COLO829 (cell line): ENCODE results near the gene RHBDF2.
"Not testable (repeated sequence)": the region's sequence is repeated elsewhere in the genome, so short reads cannot be mapped to it uniquely, and the experiment has no call there.

Experiments used
- DNase-seq: peaks from one replicate; pipeline ENCODE4 v3.0.0; 2012; ENCODE audit warnings: low spot score

Gene RHBDF2

GRCh38 chr17:76524598-76525512, 23.6 kb upstream of the RHBDF2 start:
- no peak for DNase-seq

- peak; percentile 70 for DNase-seq
Observed at GRCh38 chr17:76523084-76524037, 22.1 kb upstream of the RHBDF2 start.

DNA sequence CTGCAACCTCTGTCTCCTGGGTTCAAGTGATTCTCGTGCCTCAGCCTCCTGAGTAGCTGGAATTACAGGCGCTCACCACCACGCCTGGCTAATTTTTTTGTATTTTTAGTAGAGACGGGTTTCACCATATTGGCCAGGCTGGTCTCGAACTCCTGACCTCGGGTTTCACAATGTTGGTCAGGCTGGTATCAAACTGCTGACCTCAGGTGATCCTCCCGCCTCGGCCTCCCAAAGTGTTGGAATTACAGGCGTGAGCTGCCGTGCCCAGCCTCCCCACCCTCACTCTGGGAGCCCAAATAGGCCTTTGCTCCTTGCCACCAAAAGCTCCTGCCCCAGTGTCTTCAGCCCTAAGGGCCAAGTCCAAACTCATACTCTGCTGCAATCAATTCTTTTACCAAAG, 20.5 kb upstream of the RHBDF2 start:
- DNase-seq: not testable (repeated sequence)

DNA sequence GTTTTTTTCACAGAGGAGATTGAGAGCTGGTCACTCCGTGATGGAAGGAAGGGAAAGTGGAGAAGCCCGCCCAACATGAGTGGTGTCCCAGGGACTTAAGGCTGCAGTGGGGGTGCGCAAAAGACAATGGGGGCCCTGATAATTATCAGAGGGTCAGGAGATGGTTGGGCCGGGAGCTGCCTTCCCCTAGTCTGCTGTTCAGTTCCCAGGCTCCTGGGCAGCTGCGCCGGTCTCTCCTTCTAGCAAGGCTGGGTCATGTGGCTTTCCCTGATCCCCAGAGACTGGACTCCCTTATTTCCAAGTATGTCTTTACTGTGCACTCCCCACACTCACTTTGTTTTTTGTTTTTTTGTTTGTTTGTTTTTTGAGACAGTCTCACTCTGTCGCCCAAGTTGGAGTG, 20.0 kb upstream of the RHBDF2 start:
- DNase-seq: no peak

- DNase-seq: no peak
Observed at GRCh38 chr17:76519048-76519966, 18.1 kb upstream of the RHBDF2 start.

DNA sequence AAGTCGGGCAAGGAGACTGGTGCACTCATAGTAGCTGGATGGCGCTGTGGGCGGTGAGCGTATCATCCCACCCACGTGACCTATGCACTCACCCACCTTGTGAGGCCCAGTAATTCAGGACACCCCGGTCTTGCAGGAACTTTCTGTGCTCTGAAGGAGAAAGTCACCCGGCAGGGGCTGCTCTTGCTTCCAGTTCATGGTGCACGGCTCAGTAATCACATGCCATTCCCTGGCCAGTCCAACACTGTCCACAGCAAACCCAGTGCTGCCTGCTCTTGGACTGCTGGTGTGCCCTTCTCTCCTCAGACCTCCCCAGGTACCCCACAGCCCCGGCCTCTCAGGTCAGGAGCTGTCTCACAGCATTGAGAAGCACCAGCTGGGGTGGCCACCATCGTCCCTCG, 16.4 kb upstream of the RHBDF2 start:
- no peak for DNase-seq

DNA sequence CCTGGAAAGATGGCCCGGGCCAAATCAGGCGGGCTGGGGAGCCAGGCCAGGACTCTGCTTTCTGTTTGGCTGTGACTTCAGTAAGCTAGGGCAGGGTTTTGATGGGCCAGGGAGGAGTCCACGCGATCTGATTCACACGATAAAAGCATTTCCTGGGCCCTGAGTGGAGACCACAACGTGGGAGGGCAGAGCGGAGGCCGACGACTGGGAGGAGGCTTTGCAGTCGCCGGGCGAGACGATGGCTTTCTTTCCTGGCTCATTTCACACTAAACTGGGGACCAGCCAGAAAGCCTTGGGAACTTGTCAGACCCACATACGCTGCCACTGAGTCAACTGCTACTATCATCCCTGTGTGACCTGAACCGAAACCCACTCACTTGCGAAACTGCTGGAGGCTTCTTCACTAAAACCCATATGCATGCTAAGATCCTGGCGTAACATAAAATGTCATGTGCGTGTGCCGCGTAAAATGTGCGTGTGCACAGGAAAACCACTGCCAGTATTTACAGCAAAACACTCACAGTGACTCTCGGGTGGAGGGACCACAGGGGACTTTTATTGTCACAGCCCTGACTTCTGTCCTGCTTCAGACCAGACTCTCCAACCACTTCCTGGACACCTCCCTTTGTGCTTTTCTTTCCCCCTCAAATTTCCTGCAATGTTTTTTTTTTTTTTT, 14.2 kb upstream of the RHBDF2 start:
- no peak for DNase-seq

DNA sequence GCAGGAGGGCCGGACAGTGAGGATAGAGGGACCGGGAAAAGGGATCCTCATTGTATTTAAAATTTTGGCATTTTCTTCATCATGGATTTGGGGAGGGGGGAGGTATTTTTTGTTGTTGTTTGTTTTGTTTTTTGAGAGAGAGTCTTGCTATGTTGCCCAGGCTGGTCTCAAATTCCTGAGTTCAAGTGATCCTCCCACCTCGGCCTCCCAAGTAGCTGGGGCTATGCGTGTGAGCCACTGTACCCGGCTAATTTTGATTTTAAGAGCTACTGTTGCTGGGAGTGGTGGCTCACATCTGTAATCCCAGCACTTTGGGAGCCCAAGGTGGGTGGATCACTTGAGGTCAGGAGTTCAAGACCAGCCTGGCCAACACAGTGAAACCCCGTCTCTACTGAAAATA, 13.1 kb upstream of the RHBDF2 start:
- not testable (repeated sequence) for DNase-seq

DNA sequence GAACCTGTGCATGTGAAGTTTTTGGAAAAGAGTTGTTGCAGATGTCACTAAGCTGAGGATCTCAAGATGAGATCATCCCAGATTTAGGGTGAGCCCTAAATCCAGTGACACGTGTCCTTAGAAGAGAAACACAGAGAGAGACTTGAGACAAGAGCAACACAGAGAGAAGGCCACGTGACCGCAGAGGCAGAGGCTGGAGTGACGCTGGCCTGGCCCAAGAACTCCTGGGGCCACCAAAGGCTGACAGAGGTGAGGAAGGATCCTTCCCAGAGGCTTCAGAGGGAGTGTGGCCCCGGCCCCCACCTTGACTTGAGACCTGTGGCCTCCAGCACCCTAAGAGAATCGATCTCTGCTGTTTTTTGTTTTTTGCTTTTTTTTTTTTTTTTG, 12.1 kb upstream of the RHBDF2 start:
- no peak for DNase-seq

DNA sequence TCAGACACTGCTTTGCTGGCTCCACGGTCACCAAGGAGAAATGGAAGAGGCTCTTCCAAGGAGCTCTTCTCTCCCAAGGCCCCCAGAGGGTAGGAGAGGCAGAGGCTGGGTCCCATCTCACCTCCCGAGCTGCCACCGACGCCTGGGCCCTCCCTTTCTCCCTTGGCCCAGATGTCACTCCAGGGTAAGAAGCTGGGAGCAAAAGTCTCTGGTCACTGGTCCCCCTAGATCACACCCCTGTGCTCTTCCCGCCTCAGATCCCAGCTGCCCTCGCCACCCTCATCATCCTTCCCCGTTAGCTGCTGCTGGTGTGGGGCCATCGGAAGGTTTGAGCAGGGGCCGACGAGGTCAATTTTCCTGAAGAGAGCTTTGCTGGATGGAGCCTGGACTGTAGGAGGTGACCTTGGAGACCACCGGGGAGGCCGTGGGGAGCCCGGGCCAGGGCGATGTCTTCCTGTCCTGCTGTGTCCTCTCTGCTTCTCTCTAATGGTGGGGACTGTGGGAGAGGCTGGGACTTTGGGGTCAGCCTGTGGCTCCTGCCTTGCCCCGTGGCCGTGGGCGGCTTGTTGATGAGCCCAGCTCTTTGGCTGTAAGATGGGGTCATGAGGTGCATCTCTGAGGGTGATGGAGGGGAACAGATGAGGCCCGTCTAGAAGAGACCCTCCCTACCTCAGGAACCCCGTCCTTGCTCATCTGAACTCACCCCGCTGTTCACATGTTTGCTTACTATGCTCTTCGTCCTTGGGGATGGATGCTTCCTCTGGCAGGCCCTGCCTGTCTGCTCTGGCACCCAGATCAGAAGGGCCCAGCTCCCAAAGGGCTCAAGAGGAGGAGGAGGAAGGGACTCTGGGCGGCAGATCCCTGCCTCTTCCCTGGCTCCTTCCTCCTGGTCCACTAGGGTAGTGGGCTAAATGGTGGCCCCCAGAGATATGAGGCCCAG, 11.4 kb upstream of the RHBDF2 start:
- no peak for DNase-seq

DNA sequence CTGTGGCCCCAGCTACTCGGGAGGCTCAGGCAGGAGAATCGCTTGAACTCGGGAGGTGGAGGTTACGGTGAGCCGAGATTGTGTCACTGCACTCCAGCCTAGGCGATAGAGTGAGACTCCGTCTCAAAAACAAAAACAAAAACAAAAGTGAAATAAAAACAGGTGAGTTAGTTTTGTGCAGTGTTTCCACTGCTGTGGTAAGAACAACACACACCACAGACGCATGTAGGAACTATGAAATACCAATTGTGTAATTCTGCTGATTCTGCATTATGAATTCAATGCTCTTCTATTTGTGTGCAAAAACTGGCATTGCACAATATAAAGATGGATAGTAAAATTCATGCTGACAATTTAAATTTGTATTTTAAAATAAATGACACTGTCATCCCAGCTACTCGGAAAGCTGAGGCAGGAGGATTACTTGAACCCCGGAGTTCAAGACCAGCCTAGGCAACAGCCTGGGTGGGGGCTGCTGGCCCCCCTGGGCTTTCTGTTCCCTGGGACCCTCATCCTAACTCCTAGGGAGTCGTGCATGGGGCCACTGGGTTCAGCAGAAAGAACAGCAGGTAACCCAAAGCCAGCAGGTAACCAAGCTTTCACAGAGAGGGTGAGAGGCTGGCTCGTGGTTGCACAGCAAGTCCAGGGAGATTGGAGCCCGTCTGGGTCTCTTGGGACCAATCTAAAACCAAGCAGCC, 10.6 kb upstream of the RHBDF2 start:
- no peak for DNase-seq

DNA sequence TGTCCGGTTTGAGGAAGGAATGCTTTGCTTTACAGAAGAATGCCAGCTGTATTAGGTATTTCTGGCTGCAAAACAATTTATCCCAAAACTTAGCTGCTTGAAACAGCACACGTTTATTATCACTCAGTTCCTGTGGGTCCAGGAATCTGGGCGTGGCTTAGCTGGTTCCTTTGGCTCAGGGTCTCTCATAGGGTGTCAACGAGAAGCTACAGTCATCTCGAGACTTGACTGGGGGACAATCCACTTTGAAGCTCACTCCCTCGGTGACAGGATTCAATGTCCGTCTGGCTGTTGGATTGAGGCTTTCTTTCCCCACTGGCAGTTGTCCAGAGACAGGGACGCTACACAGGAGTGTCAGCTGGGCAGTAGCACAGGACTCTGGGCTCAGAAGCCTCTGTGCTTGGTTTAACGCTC, 9.6 kb upstream of the RHBDF2 start:
- DNase-seq: no peak

DNA sequence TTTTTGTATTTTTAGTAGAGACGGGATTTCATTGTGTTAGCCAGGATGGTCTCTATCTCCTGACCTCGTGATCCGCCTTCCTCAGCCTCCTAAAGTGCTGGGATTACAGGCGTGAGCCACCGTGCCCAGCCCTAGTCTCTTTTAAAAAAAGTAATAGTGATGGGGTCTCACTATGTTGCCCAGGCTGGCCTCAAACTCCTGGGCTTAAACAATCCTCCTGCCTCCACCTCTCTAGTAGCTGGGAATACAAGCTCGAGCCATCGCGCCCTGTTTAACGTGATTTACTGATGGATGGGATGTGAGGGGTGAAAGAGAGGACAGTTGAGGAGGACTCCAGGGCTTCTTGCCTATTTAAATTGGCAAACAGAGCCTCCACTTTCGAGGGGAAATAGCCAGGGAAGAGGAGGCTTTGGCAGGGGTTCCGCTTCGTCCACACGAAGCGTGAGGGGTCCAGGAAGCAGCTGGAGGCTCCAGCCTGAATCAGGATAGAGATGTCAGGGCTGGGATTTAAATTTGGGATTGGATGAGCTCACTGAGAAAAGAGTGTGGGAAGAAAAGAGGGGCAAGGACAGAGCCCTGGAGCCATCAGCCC, 7.3 kb upstream of the RHBDF2 start:
- not testable (repeated sequence) for DNase-seq

DNA sequence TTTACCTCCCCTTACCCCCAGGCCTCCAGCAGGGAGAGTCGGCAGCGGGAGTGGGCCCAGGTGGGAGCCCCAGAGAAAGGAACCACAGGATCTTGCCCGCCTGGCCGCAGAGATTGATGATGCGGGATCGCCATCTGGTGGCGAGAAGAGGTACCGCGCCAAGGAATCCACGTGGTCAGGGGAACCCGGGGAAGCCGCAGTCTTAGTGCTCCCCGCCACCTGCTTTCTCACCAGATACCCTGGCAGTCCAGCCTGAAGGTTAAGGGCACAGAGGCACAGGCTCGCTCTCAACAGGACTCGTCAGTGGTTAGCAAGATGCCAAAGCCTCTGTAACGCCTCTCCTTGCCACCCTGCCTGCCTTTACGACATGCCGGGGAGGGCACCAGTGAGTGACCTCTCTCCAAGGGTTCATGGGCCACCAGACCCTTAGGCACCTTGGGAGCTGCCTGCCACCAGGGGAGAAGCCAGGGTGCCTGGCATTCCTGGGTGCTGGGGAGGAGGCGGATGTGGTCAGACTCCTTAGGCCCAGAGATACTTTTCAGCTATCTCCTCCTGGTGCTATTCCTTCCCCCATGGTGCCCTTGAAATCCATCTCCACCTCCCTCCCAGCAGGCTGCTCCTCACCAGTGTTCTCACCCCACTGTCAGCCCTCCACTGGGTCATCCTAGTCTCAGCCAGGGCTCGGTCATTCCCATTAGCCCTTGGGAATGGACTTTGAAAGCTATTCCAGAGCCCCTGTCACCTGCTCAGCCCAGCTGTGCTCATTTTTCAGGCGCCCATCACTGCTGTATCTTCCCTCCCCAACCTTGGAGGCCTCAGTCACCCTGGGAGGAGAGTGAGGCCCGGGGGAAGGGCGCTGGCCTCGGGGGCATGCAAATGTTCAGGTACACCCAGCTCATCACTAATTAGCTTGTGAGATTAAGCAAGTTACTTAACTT, 5.5 kb upstream of the RHBDF2 start:
- DNase-seq: peak; percentile 69

DNA sequence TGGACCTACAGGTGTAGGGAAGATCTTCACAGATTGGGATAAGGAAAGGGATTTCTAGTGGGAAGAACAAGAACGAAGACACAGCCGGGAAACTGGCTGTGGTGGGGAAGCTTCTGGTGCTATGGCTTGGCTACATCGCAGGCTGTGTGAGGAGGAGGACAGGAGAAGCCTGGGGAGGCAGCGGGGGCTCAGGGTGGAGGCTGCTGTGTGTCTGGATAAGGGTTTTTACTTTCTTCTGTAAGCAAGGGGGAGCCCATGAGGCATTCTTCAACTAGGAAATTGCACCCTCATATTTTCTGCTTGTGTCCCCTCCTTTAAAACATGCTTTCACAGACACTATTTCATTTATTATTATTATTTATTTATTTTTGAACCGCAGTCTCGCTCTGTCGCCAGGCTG, 2.9 kb upstream of the RHBDF2 start:
- no peak for DNase-seq

DNA sequence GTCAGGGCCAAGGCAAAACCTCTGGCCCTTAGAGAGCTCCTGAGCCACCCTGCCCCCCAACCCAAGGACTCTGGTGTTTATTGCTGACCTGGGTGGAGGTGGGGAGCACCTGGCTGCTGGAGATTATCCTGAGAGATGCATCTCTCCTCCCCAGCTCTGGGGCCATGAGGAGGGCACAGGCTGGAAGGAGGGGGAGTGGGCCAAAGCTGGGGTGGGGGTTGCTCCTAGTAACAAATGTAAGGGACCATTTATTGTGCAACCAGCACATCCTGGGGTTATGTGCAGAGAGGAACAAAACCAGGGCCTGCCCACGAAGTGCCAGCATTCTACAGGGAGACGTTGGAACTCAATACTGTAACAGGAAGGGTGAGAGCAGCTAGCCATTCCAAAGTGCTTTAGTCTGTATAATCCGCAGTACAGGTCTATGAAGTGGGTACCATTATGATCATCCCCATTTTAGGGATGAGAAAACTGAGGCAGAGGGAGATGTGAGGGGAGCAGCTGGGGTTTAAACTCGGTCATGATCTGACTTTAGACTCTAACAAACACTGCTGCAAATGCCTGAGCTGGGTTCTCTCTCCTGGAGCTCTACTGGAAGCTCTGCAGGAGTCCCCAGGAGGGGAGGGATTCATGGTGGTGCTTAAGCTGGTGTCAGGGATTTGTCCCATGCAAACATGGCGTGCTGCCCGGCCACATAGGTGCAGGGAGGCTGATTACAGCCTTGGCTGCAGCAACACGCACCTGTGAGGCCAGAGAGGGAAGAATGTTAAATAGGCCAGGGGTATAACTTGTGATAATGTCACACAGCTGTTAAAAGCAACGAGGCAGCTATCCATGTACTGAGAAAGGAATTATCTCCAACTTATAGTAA, 1.4 kb upstream of the RHBDF2 start:
- DNase-seq: no peak

GRCh38 chr17:76501827-76502307, 644 bp upstream of the RHBDF2 start:
- DNase-seq: no peak
